Kidney (tissue), 14 donors: ENCODE data around the gene JPH3. TPM values are rescaled to one million over a fixed set of nuclear protein-coding genes. Genes with fewer than 3 reads are reported as not detected.

Experiments
- DNase-seq, 5 donors: peaks; one replicate each; pipeline ENCODE4 v3.0.0-alpha.2; 2013 to 2020
- FAIRE-seq: peaks from 2 replicates; lab custom pipeline; 2012; peaks lifted over from hg19 to GRCh38; lab: Jason Lieb, UNC
- H3K27ac ChIP-seq, 2 donors: one replicate each; pipeline ENCODE4 v1.7.0; 2013; ENCODE audit warnings: low read depth in 2 of 2, low read length in 2 of 2, inconsistent platforms in 1 of 2
- H3K27me3 ChIP-seq: one replicate; pipeline ENCODE4 v1.7.1; 2013; ENCODE audit warnings: low read length, inconsistent platforms; ENCODE audit not compliant: control insufficient read depth, insufficient read depth
- H3K36me3 ChIP-seq, 3 donors: one replicate each; pipeline versions ENCODE4 v1.7.0 to v1.7.1; 2013; ENCODE audit warnings: low read length in 3 of 3, control low read depth in 1 of 3, inconsistent platforms in 1 of 3; ENCODE audit not compliant: insufficient read depth in 3 of 3, control insufficient read depth in 2 of 3
- H3K4me1 ChIP-seq, 3 donors: one replicate each; pipeline versions ENCODE4 v1.7.0 to v1.7.1; 2013; ENCODE audit warnings: low read length in 3 of 3, inconsistent platforms in 1 of 3, low read depth in 1 of 3; ENCODE audit not compliant: control insufficient read depth in 2 of 3, insufficient read depth in 2 of 3
- H3K4me3 ChIP-seq, 3 donors: one replicate each; pipeline versions ENCODE4 v1.7.0 to v1.8.1; 2013; ENCODE audit warnings: low read length in 3 of 3, control low read depth in 1 of 3, inconsistent platforms in 1 of 3
- H3K9ac ChIP-seq, 3 donors: one replicate each; pipeline versions ENCODE4 v1.7.0 to v1.7.1; 2013; ENCODE audit warnings: low read length in 3 of 3, control low read depth in 1 of 3, inconsistent platforms in 1 of 3
- H3K9me3 ChIP-seq, 3 donors: one replicate each; pipeline versions ENCODE4 v1.7.0 to v1.7.1; 2013; ENCODE audit warnings: low read length in 3 of 3, control low read depth in 1 of 3, inconsistent platforms in 1 of 3; ENCODE audit not compliant: control insufficient read depth in 2 of 3, insufficient read depth in 1 of 3
- intact Hi-C: fragments of 100-400 bp; cut with DNase I; formaldehyde crosslinking; loops from one replicate; pipeline ENCODE4 v1.11.1; 2022
- polyA plus RNA-seq: library from polyadenylated mRNA; stranded (reverse); fragments of 350-450 nt; fragmentation: Illumina TruSeq; extraction: RNeasy Lipid Tissue Mini Kit (QIAGEN cat#74804); gene quantifications from one replicate; pipeline ENCODE4 v1.2.3, GENCODE V29; 2014; ENCODE audit warnings: low read depth, low replicate concordance; ENCODE audit not compliant: insufficient read depth
- total RNA-seq: library from RNA; stranded (reverse); fragmentation: NEBNext Ultra II Directional; extraction: Animal tissue kit (Norgen Biotek cat#: 25700); gene quantifications from one replicate; pipeline ENCODE4 v1.2.1, GENCODE V29; 2021
- TF ChIP-seq, protein P1 (sequence below): IDR thresholded peaks from 3 replicates; pipeline ENCODE4 v1.5.1; 2012; ENCODE audit warnings: mild to moderate bottlenecking, moderate library complexity, borderline replicate concordance; ENCODE audit not compliant: insufficient read depth; ENCODE audit errors: extremely low read depth
- donor health status: control.
- donor health status: control.
- donor health status: control.
- donor health status: control.
- donor health status: control.
- donor health status: DM: yes; HTN: yes; CAD: no.
- donor health status: Normal renal cell carcinoma (clear cell type).

JPH3 gene
- total and polyA plus RNA-seq, 2 donors from 2014 or later, result 0.69 TPM; not detected in 1

DNA sequence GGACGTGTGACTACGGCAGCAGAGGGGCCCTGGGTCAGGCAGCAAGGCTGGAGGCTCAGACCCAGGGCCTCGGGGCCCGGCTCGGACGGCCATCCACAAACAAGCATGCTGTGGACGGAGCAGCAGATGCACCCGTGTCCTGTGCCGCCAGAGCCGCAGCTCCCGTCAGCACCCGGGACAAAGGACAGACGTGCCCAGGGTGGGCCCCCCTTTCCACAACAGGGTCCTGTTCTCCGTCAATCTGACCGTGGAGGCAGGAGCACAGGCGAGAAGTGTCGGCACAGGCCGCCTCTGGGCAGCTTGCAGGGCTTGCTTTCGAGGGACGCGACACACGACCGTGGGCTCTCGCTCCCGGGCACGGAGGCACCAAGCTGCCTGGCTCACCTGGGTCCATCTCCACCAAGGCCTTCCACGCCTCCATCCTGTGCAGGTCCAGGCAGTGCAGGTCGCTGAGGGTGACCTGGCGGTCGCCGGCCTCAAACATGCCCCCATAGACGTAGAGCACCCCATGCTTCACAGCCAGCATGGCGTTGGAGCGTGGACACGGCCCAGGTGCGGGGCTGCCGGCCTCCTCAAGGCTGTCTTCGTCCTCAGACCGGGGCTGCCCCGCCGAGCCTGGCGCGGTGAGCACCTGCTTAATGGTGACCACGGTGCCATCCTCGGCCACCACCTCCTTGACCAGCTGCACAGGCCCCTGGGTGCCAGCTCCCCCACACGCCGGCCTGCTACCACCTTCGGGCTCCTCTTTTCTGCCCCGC lies 106.8 kb downstream of the JPH3 start:
- H3K9me3 ChIP-seq, result no peaks in the 10 kb centered on the region
- H3K27me3 ChIP-seq, result no peaks in the 10 kb centered on the region
- peak in 1 of 5 donors; percentile 74 for DNase-seq
- FAIRE-seq, result no peak
- H3K9ac ChIP-seq, result no peak overlapping the region
- no peaks in the 10 kb centered on the region for H3K4me1 ChIP-seq
- intact Hi-C loops, result no loop called here
- H3K27ac ChIP-seq, result no peak overlapping the region
- peaks cover 0 to 15% (median 6%) of the 10 kb centered on the region in 3 donors for H3K36me3 ChIP-seq
- H3K4me3 ChIP-seq, result no peak overlapping the region
- TF ChIP-seq, protein P1, sequence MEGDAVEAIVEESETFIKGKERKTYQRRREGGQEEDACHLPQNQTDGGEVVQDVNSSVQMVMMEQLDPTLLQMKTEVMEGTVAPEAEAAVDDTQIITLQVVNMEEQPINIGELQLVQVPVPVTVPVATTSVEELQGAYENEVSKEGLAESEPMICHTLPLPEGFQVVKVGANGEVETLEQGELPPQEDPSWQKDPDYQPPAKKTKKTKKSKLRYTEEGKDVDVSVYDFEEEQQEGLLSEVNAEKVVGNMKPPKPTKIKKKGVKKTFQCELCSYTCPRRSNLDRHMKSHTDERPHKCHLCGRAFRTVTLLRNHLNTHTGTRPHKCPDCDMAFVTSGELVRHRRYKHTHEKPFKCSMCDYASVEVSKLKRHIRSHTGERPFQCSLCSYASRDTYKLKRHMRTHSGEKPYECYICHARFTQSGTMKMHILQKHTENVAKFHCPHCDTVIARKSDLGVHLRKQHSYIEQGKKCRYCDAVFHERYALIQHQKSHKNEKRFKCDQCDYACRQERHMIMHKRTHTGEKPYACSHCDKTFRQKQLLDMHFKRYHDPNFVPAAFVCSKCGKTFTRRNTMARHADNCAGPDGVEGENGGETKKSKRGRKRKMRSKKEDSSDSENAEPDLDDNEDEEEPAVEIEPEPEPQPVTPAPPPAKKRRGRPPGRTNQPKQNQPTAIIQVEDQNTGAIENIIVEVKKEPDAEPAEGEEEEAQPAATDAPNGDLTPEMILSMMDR, result no peak

DNA sequence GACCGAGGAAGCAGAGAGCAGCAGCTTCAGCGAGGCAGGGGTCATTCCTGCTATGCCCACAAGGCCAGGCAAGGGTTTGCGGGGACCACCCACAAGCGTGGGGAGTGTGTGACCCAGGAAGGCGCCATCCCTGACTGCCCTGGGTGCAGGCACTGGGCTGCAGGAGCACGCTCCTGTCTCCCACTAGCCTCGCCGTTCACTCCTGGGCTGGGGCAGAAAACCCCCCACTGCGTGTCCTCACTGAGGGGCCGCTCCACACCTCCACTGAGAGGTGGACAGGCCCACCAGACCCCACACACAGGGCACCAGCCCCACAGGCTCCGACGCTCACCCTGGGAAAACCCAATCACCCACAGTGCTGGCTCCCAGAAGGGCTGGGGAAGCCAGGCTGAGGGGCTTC lies 107.4 kb downstream of the JPH3 start:
- no peaks in the 10 kb centered on the region for H3K27me3 ChIP-seq
- DNase-seq, result no peak
- no peak for FAIRE-seq
- H3K27ac ChIP-seq, result no peak overlapping the region
- TF ChIP-seq, protein P1, result no peak
- H3K9me3 ChIP-seq, result no peaks in the 10 kb centered on the region
- H3K4me1 ChIP-seq, result no peaks in the 10 kb centered on the region
- intact Hi-C loops, result no loop called here
- H3K9ac ChIP-seq, result no peak overlapping the region
- H3K4me3 ChIP-seq, result no peak overlapping the region
- H3K36me3 ChIP-seq, result peaks cover 0 to 15% (median 6%) of the 10 kb centered on the region in 3 donors

DNA sequence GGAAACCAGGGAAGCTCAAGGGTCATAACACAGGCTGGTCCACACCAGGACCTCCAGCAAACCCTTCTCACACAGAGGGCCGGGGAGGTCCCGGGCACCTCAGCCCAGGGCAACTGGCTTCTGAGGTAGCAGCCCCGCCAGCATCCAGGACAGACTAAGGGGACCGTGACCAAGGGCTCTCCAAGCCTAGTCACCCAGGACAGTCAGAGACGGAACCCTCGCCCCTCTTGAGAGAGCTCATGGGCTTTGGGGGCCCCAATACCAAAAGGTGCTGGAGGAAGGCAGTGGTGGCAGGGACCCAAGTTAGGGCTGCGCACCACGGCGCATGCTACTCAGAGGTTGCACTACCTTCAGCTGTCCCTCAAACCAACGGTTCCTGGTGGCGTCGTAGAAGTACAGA lies 108.6 kb downstream of the JPH3 start:
- H3K9me3 ChIP-seq, result no peaks in the 10 kb centered on the region
- no peaks in the 10 kb centered on the region for H3K27me3 ChIP-seq
- intact Hi-C loops, result no loop called here
- TF ChIP-seq, protein P1, result no peak
- no peak overlapping the region for H3K27ac ChIP-seq
- FAIRE-seq (no peak), DNase-seq (no peak)
- H3K4me1 ChIP-seq, result no peaks in the 10 kb centered on the region
- H3K9ac ChIP-seq, result no peak overlapping the region
- H3K36me3 ChIP-seq, result peaks cover 0 to 20% (median 9%) of the 10 kb centered on the region in 3 donors
- H3K4me3 ChIP-seq, result no peak overlapping the region
